Measurements from ENCODE around the gene AGBL2.
"Not testable (repeated sequence)": the region's sequence is repeated elsewhere in the genome, so short reads cannot be mapped to it uniquely, and the experiment has no call there.

Gene AGBL2

GRCh38 chr11:47715082-47715669 is at the start of gene AGBL2:
AGBL2 (minus strand) TSS chr11:47715369; CDS start chr11:47714650, 719 bp downstream.
- peak; percentile 46 for DNase-seq

DNA sequence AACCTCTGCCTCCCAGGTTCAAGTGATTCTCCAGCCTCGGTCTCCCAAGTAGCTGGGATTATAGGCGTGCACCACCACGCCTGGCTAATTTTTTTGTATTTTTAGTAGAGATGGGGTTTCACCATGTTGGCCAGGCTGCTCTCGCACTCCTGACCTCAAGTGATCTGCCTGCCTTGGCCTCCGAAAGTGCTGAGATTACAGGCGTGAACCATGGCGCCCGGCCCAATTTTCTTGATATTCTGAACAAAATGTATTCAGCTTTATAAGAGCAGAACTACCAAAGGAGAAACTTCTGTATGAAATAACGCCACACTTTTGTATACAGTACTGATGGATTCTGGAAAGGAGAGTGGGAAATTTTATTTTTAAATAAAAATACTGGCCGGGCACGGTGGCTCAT is 44.1 kb upstream of the AGBL2 start:
- DNase-seq = not testable (repeated sequence)

GRCh38 chr11:47756208-47756607 is 41.0 kb upstream of the AGBL2 start:
- DNase-seq = no peak

GRCh38 chr11:47750725-47751124 is 35.6 kb upstream of the AGBL2 start:
- DNase-seq = no peak

DNA sequence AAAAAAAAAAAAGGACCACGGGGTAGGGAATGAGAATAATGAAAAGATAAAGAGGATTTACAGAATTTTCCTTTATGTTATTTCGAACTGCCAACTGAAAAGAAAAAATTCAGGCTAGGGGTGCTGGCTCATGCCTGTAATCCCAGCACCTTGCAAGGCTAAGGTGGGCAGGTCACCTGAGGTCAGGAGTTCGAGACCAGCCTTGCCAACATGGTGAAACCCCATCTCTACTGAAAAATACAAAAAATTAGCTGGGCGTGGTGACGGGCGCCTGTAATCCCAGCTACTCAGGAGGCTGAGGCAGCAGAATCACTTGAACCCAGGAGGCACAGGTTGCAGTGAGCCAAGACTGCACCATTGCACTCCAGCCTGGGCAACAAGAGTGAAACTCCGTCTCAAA is 27.3 kb upstream of the AGBL2 start:
- DNase-seq = not testable (repeated sequence)

- not testable (repeated sequence) for DNase-seq
These were observed 22.6 kb upstream of the AGBL2 start for GRCh38 chr11:47737817-47738216.

DNA sequence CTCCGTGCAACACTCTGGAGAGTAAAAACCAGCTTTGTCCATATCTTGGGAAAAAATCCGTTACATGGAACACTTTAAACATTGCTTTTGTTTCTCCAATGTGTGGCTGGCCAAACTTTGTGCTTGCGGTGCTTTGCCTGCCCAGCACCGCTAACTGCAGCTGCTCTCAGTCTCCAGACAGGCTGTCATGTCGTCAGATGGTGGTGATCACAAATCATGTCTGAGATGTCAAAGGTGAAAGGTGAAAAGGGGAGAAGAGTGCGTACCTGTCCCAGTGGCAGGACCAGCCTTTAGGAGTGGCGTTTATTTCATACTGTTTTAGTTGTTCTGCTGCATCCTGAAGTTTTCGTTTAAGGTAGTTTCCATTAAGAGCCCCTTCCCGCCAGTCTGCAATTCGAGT is 17.1 kb upstream of the AGBL2 start:
- no peak for DNase-seq

GRCh38 chr11:47731475-47731874 is 16.3 kb upstream of the AGBL2 start:
- no peak for DNase-seq

DNA sequence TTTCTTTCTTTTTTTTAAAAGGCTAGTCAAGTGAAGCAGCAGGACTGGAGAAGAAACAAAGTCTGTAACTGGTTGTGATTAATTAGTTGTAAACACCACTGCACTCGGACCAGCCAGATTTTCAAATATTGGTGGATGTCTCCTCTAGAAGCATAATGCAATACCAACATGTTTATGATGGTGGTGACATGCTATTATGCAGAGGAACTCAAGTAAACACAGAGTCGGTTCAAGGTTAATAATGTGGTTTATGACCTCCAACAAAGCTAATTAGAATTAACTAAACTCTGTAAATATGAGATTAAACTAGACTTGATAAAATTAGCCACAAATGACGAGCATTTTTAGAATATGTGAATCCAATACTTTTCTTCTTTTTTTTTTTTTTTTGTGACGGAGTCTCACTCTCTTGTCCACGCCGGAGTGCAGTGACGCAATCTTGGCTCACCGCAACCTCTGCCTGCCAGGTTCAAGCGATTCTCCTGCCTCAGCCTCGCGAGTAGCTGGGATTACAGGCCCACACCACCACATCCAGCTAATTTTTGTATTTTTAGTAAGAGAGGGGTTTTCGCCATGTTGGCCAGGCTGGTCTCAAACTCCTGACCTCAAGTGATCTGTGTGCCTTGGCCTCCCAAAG is 11.8 kb upstream of the AGBL2 start:
- DNase-seq = no peak

- DNase-seq = no peak
These were observed 10.9 kb upstream of the AGBL2 start for GRCh38 chr11:47726118-47726442.

GRCh38 chr11:47725442-47726117 is 10.4 kb upstream of the AGBL2 start:
- no peak for DNase-seq

- DNase-seq = no peak
These were observed 9.0 kb upstream of the AGBL2 start for GRCh38 chr11:47724041-47724729.

- DNase-seq = no peak
These were observed 7.9 kb upstream of the AGBL2 start for GRCh38 chr11:47723041-47723440.

DNA sequence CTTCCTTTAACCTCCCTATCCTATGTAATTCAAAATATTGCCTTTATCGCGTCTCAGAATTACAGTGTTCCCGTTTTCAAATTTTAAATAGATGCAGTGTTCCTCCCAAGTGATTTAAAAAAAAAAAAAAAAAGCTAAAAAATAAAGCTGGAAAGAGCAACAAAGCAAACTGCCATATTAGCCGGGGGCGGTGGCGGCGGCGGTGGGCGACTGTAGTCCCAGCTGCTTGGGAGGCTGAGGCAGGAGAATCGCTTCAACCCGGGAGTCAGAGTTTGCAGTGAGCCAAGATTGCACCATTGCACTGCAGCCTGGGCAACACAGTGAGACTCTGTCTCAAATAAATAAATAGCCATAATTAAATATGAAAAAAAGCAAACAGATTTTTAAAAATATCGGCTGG is 5.5 kb upstream of the AGBL2 start:
- DNase-seq = no peak

GRCh38 chr11:47716692-47717091 is 1.5 kb upstream of the AGBL2 start:
- DNase-seq = no peak

GRCh38 chr11:47714554-47715081 is 551 bp downstream of the AGBL2 start:
- no peak for DNase-seq

GRCh38 chr11:47711816-47712215 is 3.4 kb downstream of the AGBL2 start:
- no peak for DNase-seq

DNA sequence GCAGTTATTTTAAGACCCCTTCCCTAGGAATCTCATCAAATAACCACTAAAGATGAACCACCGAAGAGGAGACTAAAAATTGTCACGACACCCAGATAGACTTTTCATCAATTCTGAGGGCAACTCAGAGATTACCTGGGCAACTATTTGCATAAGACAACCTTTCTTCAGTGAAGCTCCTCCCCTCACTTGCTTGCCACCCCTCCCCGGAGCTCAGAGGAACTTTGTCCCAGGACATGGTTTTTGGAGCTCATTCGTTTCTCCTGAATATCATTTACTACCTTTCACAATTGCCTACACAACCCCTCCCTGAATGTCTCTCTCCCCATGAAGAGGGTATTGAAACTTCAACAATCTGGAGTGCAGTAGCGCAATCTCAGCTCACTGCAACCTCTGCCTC is 3.9 kb downstream of the AGBL2 start:
- no peak for DNase-seq

DNA sequence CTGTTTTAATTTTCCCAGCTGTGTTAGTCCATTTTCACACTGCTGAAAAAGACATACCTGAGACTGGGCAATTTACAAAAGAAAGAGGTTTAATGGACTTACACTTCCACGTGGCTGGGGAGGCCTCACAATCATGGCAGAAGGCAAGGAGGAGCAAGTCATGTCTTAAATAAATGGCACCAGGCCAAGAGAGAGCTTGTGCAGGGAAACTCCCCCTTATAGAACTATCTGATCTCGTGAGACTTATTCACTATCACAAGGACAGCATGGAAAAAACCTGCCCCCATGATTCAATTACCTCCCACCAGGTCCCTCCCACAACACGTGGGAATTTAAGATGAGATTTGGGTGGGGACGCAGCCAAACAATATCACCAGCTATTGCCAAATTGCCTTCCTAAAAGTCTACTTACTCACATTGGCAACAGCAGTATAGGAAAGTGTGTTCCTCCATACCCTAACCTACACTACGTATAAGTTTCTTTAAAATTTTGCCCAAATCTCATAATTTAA is 7.8 kb downstream of the AGBL2 start:
- not testable (repeated sequence) for DNase-seq

DNA sequence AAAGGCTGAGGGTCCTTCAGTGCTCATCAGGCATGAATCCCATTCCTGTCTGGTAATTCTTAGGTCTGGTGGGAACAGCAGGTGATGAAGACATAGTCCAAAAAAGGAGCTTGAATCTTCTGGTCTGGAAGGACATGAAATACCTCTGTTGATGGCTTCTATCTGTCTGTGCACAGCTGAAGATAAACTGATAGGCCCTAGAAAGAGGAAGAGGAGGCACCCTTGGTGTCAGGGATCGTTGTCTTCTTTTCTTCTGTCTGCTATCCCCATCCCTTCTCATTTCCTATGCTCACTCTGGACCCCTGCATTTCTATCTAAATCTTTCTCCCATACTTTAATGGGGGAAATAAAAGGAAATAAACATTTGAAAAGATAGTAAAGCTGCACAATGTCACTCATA is 9.4 kb downstream of the AGBL2 start:
- DNase-seq = no peak

GRCh38 chr11:47691979-47692378 is 23.2 kb downstream of the AGBL2 start:
- DNase-seq = no peak

DNA sequence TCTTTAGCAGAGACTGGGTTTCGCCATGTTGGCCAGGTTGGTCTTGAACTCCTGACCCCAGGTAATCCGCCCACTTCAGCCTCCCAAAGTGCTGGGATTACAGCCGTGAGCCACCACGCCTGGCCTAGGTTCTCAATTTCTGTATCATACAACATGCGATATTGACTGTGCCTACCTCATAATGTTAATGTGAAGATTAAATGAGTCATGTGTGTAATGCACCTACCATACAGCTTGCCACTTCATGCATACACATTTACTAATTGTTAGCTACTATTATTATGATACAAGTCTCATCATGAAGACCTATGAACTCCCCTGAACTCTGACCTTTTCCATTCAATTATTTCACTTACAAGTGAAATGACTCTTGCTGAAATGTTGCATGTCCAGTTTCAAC is 25.7 kb downstream of the AGBL2 start:
- DNase-seq = no peak

DNA sequence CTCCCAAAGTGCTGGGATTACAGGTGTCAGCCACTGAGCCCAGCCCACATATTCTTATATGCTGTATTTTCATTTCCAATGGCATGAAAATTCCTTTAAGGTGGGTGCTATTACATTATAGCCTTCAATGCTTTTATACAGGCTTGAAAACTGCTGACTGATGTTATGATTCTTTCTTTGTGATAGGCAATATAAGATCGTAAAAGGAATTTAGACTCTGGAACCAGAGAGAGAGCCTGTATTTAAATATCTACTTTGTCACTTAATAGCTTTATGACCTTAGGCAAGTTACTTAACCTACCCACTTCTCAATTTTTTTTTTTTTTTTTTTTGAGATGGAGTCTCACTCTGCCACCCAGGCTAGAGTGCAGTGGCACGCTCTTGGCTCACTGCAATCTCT is 26.2 kb downstream of the AGBL2 start:
- no peak for DNase-seq

DNA sequence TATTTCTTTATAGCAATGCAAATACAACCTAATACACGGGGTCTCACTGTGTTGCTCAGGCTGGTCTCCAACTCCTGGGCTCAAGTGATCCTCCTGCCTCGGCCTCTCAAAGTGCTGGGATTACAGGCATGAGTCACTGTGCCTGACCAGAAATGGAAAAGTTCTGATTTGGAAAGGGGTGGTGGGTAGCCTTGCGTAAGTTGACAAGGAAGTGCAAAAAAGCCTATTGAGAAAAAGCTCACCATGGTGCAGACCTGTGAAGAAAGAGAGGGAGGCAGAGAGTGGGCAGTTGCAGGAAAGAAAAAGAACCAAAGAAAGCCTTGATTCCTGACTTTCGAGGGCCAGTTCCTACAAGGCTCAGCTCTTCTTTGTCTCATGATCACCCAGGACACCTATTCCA is 27.1 kb downstream of the AGBL2 start:
- no peak for DNase-seq

Data from kidney glomerular epithelial cell (primary cell).